GF-D8 (cell line): ENCODE data around the gene IGSF5.
"Not testable (repeated sequence)": the region's sequence is repeated elsewhere in the genome, so short reads cannot be mapped to it uniquely, and the experiment has no call there.

Experiments used
- DNase-seq: peaks from one replicate; lab custom pipeline; 2025; lab: John Stamatoyannopoulos, UW

Gene IGSF5

DNA sequence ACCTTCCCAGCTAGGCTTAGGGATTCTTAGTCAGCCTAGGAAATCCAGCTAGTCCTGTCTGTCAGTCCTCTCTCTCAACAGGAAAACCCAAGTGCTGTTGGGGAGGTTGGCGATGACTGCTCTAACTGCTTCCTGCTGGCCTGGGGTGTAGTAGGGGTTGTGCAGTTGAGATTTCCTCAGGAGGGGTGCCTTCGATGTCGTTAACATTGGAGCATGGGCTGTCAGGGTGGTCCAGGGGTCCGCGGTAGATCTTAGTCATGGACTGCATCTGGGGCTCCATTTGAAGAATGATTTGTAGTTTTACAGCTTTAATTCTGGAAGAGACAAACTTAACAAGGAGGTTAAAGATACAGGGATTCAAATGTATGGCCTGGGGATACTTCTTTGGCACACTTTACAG is 5.5 kb upstream of the IGSF5 start:
- DNase-seq, result not testable (repeated sequence)

DNA sequence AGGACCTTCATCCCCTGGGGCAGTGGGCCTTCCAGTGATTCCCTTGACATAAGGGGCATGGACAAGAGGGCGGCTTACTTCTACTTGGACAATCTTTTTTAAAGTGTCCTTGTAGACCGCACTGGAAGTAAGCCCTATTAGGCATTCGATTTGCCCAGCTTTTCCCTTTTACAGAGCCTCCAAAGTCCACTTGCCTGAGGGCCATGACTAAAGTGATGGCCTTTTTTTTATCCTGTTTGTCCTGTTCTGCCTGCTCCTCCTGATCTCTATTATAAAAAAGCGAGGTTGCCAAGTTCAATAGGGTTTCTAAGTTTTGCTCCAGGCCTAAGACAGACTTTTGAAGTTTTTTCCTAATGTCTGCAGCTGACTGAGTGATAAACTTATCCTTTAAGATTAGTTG is 2.4 kb upstream of the IGSF5 start:
- not testable (repeated sequence) for DNase-seq

DNA sequence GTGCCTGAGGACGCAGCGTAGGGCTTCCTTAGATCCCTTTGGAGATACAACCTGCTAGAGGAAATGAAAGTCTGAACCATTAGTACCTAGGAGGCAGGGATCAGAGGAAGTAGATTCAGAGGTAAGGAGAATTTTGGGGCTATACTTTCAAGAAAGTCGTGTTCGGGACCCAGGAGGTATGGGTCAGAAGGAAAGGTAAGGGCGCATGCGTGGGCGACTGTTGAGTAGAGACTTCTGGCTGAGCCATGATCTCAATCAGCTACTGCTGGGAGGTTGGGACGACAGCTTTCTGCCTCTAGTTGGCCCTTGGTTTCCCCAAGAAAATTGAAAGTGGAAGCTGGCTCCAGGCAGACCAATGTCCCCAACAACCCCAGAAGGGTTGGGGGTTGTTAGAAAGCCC is 349 bp downstream of the IGSF5 start:
- not testable (repeated sequence) for DNase-seq

DNA sequence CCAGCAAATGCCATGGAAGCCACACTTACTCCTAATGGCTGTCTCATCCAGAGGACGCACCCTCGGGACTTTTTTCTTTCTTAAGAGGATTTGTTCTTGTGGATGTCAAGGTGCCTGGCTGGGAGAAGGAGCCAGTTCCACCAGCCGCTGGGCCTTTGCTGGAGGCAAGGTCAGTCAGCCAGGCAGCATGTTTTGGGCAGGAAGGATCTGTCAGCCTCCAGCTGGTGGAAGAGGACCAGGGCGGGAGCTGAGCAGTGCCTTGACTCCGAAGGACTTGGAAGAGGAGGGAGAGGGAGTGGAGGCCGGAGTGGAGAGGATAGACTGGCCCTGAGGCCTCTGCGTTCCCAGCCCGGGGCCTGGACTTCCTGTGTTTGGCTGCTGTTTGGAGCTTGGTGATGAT is 5.7 kb downstream of the IGSF5 start:
- no peak for DNase-seq

DNA sequence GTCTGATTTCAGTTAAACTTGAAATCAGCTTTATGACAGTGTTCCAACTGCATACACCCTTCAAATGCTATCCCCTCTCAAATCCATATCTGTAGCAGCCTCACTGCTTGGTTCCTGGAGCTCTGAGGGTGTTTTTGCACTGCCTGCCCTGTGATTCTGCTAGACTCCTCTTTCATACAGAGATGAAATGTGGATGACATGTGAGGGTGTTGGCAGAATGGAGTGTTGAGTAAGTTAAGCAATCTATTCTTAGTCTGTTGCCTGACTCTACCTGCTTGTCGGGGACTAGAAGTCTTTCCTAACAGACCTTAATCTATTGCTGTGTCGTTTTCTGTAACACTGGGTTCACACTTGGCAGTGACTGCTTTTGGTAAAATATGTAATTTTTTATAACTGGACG is 9.8 kb downstream of the IGSF5 start:
- DNase-seq, result no peak

DNA sequence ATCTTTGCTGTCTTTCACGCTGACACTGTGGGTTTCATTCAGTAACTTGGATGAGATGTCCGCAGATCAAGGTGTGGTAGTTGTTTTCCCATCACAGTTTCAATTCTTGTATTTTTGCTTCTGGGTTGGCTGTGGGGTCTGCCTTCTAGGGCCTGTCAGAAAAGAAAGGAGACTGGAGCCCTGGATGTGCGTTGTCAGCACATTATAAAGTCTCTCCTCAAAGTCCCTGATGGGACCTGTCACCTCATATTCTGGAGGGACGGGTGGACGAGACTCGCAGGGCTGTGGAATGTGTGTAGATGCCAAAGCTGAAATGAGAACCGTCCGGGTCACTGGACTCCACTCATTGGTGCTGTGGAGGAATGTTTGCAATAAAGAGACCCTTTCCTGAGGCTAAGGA is 11.3 kb downstream of the IGSF5 start:
- no peak for DNase-seq

DNA sequence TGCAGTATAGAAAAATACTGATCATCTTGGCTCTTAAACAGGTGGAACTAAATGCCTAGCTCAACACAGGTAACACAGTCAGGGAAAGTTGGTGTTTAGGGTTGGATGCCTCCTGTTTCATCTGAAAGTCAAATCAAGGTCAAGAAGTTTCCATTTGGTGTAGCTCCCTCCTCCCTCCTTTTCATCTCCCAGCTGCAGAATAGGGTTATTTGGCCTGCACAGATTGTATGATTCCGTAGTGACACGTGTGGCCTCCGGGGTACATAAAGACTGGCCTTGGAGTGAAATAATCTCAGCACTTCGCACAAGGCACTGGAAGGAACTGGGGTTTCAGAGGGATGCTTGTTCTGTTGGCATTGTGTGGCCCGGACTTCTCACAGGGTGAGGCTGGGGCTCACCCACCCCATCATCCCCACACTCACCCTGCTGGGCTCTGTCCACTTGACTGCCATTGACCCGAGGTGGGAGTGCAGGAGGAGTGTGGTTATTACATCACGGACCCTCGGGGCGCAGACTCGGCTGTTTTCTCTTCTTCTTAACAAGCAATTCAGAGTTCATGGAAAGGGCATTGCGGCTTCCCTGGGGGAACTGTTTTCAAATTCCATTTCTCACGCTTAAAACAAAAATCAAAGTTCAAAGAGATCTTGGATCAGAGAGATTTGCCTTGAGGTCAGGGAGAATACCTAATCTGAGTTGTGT is 18.4 kb downstream of the IGSF5 start:
- no peak for DNase-seq

DNA sequence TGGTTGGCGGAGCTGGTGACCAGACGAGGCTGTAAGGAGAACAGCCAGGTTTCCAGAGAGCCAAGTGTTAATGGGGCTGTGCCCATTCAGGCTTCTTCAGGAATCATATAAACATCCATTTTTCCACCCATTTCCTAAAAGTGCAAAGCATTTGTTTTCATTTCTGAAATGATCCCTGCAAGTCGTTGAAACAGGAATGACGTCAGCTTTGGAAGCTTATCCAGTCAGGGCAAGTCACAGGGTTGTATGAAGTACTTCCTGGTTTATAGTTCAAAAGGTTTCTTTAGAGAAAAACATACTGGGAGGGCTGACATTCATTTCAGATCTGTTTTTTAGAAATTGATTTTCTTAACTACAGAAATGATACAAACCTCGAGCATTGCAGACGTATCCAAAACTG is 29.2 kb downstream of the IGSF5 start:
- no peak for DNase-seq

DNA sequence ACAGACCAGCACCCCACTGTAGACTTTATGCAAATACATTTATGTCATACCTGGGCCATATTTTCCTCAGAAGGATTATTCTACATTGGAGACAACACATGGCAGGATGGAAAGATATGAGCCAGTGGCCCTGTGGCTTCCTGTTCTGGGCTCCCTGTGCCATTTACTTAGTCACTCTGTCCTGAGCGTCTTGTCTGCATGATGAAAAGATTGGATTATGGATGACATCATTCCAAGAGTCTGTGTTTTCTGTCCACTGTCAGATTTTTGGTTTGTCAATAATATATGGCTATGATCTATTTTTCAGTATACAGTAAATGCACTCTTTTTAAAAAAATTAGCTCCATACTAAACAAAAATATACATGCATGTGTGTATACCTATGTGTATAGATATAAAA is 30.8 kb downstream of the IGSF5 start:
- DNase-seq, result no peak

DNA sequence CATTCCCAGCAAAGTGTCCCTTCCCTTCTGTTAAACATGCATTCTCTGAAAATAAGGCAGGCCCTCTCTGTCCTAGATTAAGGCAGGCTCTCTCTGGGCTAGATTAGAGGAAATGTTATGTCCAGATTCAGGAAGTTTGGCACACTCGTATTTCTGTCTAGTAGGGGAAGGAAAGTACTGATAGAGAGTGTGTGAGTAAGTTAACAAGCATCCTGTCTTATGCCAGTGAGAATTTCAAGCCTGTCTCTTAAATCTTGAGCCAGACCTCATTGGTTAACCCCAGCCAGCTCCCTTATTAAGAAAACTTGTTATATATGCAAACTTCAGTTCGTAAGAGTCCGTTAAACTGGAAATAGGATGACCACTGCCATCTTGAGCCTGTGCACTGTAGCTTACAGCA is 31.6 kb downstream of the IGSF5 start:
- no peak for DNase-seq

DNA sequence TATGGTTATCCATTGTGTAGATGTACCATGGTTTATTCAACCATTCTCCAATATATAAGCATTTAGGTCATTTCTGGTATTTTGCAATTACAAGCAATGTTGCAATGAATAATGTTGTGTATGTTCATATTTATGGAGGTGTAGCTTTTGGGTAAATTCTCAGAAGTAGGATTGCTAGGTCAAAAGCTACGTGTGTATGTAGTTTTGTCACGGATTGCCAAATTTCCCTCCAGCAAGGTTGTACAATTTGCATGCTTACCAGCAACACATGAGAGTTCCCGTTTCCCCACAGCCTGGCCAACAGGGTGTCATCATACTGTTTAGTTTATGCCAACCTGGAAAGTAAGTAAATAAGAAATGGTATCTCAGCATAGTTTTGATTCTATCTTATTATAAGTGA is 36.3 kb downstream of the IGSF5 start:
- no peak for DNase-seq

DNA sequence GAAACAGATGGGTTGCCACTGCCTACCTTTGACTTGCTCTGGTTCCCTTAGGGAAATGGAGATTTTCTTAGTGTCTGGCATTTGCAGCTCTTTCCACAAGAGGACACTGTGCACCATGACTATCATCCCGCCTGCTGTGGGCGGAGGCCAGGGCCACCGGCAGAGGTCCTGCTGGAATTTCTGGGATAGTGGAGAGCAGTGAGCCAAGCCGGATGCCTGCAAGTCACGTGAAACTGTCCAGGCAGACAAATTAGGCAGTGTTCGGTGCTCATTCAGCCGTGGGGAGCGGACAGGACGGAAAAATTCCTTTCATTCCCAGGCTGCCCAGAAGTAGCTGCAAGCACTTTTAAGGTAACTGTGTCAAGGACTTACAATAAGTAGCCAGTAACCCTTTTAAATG is 43.4 kb downstream of the IGSF5 start:
- DNase-seq, result no peak

DNA sequence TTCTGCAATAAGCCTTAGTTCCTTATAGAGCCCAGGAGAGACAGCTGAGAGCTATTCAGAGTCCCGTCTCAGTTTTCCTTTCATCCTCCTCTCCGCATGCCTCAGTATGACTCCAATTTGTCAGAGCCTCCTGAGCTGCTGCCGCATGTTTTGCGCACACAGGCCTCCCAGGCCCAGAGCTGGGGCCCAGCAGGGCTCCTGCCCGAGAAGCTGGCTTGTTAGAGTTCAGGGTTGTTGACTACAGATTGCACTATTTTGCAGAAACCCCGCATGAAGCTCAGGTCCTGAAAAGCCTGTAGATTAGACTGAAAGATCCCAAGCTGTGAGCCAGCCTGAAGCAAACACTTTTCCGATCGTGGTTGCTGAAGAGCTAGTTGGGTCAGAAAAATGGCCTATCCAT is 51.5 kb downstream of the IGSF5 start:
- DNase-seq, result no peak

DNA sequence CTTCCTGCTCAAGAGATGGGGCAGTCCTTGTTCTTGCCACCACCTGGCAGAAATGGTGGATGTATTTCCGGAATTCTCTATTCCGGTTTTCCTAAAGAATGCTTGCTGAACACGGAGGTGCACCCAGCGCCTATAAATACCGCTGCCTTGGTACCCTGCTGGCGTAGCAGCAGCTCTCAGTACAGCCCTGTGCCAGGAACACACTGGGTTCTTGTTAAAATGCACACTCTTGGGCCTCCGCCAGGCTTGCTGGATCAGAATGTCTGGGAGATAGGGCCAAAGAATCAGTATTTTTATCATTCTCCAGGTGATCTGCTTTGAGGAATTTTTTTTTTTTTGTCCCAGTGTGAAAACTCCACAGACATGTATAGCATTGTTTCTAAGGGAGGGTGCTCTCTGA is 54.2 kb downstream of the IGSF5 start:
- DNase-seq, result no peak

DNA sequence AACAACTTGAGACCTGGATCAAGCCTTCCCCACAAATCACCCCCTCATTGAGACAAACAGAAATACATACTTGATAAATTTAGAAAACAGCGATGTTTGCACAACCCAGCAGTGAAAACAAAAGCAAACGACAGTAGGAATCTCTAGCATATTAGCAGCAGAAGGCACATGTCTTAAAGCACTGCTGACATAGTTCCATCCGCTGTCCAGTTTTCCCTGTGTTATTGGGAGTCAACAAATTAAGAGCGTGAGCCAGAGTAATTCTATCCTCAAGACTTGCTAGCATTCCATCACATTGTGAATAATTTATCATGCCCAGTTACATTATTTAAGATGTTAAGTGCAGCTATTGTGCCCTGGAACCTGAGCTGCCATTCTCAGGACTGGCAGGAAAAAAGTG is 55.3 kb downstream of the IGSF5 start:
- DNase-seq, result no peak

DNA sequence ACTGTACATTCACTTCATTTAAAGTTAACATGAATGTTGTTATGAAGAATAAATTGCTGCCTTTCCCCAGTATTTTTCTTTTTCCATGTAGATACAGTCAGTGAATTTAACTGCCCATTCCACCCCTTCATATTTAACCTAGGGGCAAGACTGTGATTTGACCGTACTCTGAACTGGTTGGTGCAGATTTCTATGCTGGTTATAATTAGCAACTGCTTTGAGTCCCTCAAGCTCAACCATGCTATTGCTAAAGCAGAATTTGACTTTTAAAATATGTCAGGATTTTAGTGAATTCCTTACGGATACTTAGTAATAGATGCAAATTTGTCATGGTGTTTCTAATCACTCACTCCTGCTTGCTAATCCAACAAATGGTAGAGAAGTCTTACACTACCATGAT is 57.2 kb downstream of the IGSF5 start:
- no peak for DNase-seq

DNA sequence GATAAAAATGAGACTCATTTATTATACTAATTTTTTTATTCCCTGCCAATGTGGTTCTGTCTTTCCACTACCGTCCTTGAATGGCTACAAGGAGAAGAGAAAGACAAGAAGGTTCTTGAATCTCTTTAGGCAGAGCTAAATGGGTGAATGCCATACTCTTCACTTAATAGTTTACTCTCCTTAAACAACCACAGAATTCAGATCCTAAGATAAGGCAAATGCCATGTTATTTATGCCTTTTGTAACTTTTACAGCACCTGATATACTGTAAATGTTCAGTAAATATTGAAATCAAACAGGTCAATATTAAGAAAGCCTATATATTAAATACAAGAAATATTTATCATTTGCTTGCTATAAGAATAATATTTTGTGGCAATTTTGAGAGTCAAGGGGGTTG is 58.4 kb downstream of the IGSF5 start:
- no peak for DNase-seq

DNA sequence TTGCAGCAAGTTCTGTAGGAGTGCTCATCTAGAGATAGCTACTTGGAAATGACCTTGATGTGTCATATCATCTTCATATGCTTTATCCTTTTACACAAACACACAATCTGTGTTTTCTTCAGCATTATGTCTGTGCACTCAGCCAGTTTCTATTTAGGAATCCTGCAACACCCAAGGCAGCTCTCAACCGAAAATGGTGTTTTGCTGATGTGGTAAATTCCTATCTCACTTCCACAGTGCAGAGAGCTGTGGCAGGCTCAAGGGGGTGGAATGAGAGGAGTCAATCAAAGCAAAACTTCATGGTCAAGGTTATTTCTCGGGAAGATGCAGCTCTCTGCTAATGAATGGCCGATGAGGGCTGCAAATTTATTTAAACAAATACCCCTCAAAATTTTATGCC is 59.3 kb downstream of the IGSF5 start:
- DNase-seq, result no peak

DNA sequence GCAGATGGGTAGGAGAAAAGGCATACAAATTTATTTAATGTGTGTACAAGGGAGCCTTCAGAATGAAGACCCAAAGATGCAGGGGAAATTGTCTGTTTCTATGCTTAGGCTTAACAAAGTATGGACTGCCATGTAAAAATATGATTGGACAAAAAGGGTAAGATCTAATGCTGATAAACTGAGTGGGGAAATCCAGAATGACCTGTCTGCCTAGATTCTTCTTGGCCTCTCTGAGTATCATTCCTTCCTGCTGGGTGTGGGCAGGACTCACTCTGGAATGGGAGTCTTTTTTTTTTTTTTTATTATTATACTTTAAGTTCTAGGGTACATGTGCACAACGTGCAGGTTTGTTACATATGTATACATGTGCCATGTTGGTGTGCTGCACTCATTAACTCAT is 61.0 kb downstream of the IGSF5 start:
- DNase-seq, result no peak

DNA sequence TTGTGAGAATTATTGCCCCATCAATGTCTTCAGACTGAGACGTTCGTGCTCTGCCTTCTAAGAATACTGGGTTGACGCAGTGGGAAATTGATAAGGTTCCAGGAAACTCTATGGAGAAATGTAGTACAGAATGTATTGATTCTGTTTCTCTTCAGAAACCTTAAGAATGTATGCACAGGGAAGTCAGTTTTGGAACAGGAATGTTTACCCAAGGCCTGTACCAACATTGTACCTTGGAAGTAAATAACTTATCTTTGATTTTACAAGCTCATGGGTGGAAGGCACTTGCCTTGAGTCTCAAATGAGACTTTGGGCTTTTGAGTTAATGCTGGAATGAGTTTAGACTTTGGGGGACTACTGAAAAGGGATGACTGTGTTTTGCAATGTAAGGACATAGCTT is 62.8 kb downstream of the IGSF5 start:
- DNase-seq, result no peak

DNA sequence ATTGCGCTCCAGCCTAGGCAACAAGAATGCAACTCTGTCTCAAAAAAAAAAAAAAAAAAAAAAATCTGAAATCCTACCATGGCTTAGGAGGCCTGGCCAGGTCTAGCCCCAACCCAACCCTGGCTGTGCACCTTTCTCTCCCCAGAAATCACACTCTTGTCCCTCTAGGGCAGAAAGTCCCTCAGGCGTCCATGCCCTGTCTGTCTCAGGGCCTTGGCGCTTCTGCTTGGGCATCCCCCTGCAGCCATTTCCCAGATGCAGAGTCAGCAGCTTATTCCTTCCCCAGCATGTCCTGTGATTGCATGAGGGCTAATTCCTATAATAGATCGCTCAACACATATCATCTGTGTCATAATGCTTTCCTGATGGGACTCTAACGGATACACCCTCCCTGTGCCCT is 65.0 kb downstream of the IGSF5 start:
- no peak for DNase-seq

DNA sequence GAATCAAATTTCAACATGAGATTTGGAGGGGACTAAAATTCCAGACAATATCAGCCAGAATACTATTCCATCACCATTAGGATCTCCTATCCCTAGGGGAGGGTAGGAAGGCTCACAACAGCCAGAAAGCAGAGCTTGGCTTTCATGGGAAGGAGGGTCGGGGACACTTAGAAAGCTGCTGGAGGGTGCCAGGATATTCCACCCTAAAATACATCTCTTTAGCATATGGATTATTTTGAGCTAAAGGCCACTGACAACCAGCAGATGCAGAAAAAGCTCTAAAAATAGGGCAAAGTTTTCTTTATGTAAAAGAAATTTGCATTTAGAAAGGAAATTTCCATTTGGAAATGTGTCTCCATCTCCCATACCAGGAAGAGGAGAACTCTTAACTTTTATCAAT is 68.0 kb downstream of the IGSF5 start:
- no peak for DNase-seq

DNA sequence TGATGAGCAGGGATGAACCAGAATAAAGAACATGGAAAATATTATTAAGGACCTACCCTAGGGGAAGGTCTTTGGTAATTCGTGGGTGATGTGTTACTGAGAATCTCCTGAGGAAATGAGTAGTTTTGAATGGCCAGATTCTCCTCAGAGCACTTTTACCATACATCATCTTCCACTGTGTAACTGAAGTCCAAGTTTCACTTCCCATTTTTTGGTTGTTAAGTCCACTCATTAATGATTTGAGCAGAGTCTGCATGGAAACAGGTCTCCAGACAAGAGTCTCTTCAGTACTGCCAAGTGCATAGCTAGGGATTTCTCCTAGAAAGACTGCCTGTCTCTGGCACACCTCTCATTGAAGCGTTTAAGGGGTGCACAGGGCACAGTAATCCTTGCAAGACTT is 73.6 kb downstream of the IGSF5 start:
- DNase-seq, result no peak

DNA sequence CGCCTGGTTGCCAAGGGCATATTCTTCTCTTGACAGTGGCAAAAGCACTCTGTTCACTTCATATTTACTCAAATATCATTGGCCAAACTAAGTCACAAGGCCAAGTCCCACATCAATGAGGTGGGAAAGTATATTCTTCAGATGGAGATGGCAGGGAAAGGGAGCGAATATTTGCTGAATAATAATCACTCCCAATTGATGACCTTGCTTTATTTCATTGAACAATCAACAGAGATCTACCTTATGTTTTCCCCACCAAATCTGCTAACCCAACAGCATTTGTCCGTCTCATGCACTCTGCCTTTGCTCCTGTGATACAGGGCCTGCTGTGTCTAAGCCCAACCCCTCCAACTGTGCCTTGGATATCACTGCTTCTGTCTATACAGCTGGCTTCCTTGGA is 77.1 kb downstream of the IGSF5 start:
- no peak for DNase-seq

DNA sequence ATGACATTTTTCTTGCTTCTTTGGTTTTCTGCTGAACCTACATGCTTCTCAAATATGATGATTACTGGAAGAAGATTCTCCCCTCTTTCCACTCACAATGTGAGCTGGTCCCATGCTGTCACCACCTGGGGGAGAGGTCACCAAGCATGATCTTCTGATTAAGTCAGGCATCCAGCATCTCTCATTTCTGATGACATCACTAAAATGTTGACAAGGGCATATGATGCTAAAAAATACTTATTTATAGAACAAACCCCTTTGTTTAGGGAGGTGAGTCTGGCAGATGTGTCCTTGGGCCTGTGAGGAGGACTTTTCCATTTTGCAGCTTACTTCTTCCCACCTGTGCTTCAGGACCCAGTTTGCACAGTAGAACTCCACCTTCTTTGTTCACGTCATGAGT is 80.3 kb downstream of the IGSF5 start:
- no peak for DNase-seq
